Measurements from ENCODE around the gene TMEM115. TPM values are rescaled to one million over a fixed set of nuclear protein-coding genes. Genes with fewer than 3 reads are reported as not detected.
"Not testable (repeated sequence)": the region's sequence is repeated elsewhere in the genome, so short reads cannot be mapped to it uniquely, and the experiment has no call there.

Gene TMEM115
- total RNA-seq, 1 donor from 2014 or later, result 64.8 TPM

DNA sequence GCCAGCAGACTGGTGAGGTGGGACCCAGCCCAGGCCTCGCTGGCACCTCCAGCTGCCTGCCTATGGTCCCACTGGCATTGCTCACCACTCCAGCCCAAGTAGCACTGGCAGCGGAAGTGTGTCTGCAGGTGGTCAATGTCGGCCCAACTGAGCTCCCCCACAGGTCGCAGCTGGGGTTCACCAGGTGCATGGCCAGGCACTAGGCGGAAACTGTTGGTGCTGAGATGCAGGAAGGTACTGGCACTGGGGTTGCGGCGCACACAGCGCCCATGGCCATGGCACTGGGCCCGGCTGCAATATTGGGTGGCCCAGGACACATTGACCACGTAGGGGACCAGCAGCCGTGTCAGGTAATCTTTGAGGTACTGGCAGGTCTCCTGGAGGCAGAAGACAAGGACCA, 41.2 kb downstream of the TMEM115 start:
- DNase-seq (ENCODE audit: low read depth), result no peak

DNA sequence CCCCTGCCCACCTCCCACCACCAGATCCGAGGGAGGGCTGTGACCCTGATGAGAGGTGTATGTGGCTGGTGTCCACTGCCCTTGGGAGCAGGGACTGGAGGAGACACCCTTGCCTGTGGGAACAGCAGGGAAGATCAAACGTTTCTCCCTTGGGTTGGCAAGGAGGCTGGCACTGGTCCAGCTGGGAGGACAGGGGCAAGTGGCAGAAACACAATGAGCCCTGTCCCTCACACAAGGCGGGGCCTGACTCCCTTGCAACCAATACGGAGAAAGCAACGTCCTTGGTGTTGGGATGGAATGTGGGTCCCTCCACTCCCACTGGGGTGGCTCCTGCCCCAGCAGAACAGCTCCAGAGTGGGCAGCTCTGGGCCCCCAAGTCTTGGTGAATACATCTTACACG, 42.0 kb downstream of the TMEM115 start:
- no peak for DNase-seq (ENCODE audit: low read depth)

DNA sequence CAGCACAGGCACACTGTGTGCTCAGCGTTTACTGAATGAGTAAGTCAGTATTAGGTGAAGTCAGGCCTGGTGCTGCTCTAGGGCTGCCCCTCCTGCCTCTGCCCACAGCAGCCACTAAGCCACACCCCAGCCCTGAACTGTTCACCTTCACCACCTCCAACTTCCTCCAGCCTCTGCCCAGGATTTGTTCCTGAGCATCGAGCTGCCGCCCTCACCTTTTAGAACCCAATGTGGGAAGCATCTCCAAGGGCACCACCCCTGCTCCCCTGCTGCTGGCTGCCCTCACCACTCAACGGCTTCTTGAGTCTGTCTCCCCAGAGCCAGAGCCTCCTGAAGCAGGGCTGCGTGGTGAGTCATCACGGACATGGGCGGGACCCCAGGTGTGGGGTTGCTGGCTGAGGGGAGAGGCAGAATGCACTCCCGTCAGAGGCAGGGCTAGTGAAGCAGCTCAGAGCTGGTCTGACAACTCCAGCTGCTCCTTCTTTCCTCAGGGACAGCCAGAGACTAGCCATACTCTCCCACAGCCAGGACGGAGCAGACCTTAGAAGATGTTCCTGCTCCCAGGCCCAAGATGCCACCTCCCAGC, 42.6 kb downstream of the TMEM115 start:
- peak; percentile 78 for DNase-seq (ENCODE audit: low read depth)

DNA sequence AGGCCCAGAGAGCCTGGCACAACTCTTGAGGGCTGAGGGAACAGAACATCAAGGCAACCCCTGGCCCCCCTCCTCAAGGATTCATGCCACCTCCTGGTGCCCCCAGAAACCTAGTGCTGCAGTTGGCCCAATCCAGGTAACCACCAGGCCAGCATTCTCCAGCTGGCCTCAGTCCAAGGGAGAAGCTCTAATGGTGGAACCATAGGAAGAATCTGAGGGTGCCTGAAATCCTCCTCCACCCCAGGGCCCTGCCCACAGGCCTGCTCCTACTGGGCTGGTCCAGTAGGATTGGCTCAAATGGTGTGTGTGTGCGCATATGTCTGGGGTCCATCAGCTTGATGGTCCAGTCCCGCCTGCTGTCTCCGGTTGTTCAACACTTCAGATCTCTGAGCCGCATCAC, 44.5 kb downstream of the TMEM115 start:
- DNase-seq (ENCODE audit: low read depth), result no peak

GRCh38 chr3:50314342-50314741, 45.0 kb downstream of the TMEM115 start:
- DNase-seq (ENCODE audit: low read depth), result no peak

DNA sequence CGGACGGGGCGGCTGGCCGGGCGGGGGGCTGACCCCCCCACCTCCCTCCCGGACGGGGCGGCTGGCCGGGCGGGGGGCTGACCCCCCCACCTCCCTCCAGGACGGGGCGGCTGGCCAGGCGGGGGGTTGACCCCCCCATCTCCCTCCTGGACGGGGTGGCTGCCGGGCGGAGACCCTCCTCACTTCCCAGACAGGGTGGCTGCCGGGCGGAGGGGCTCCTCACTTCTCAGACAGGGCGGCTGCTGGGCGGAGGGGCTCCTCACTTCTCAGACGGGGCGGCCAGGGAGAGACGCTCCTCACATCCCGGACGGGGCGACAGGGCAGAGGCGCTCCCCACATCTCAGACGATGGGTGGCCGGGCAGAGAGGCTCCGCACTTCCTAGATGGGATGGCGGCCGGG, 47.3 kb downstream of the TMEM115 start:
- DNase-seq (ENCODE audit: low read depth), result not testable (repeated sequence)

Other genes starting within 250 kb of the TMEM115 start
- 10.2 and 33.5 TPM in 2 replicates for gene SEMA3F, start 204.2 kb downstream of the TMEM115 start, total RNA-seq
- 0.05 TPM in 1 of 2 replicates, not detected in the other for gene GNAT1, start 167.9 kb downstream of the TMEM115 start, total RNA-seq
- 1.8 TPM in 1 of 2 replicates, not detected in the other for gene SLC38A3, start 154.2 kb downstream of the TMEM115 start, total RNA-seq
- gene GNAI2, start 123.3 kb downstream of the TMEM115 start, total RNA-seq, result 217 and 300 TPM in 2 replicates
- 7.8 and 27.0 TPM in 2 replicates for gene SEMA3B, start 90.4 kb downstream of the TMEM115 start, total RNA-seq
- gene LSMEM2, start 80.4 kb downstream of the TMEM115 start, total RNA-seq, result not detected in 2 replicates
- 28.8 and 57.8 TPM in 2 replicates for gene IFRD2, start 67.1 kb downstream of the TMEM115 start, total RNA-seq
- gene HYAL3, start 60.1 kb downstream of the TMEM115 start, total RNA-seq, result 13.5 and 15.1 TPM in 2 replicates
- gene NAA80, start 60.1 kb downstream of the TMEM115 start, total RNA-seq, result 2.8 and 6.4 TPM in 2 replicates
- 7.3 and 22.8 TPM in 2 replicates for gene HYAL1, start 55.9 kb downstream of the TMEM115 start, total RNA-seq
- gene HYAL2, start 36.8 kb downstream of the TMEM115 start, total RNA-seq, result 82.3 and 127 TPM in 2 replicates
- gene TUSC2, start 31.3 kb downstream of the TMEM115 start, total RNA-seq, result 16.0 and 21.2 TPM in 2 replicates
- 14.4 and 17.8 TPM in 2 replicates for gene RASSF1, start 18.7 kb downstream of the TMEM115 start, total RNA-seq
- gene ZMYND10, start 13.8 kb downstream of the TMEM115 start, total RNA-seq, result 0.35 and 4.7 TPM in 2 replicates
- gene NPRL2, start 8.7 kb downstream of the TMEM115 start, total RNA-seq, result 17.1 and 24.5 TPM in 2 replicates
- 31.4 and 45.7 TPM in 2 replicates for gene CYB561D2, start 8.7 kb downstream of the TMEM115 start, total RNA-seq
- gene CACNA2D2, start 144.1 kb upstream of the TMEM115 start, total RNA-seq, result 0.17 and 0.55 TPM in 2 replicates
- 7.3 and 11.1 TPM in 2 replicates for gene C3orf18, start 208.2 kb upstream of the TMEM115 start, total RNA-seq
- 14.2 and 27.6 TPM in 2 replicates for gene HEMK1, start 210.0 kb upstream of the TMEM115 start, total RNA-seq